Activated CD4-positive, alpha-beta T cell treated with anti-CD3 and anti-CD28 coated beads, Interleukin-10, Interleukin-2, amounts not matched to agents 100 ng/mL and 50 ng/mL, durations not matched to agents 16 hours and 8 hours (primary cell): Measurements from ENCODE around the gene CACNA1C.

ENCODE experiments used
- DNase-seq: peaks from one replicate; pipeline ENCODE4 v3.0.0-alpha.2; 2020

The CACNA1C gene

DNA sequence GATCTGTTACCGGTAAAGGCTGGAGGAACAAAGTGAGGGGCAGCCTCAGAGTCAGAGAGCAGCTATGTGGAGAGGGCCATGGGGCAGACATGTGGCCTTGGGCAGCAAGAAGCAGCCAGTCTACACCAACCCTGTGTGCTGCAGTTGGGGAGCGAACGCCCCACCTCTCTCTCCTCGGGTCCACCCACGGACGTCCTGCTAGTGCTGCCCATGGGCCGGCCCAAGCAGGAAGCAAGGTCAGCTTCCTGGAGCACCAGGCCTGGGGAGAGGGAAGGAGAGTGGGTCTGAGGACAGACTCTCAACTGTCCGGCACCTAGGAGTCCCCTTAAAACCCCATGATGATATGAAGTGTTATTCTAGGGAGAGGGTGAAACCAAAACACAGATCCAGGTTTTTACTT is 487.2 kb downstream of the CACNA1C start:
- no peak for DNase-seq

- no peak for DNase-seq
Observed at GRCh38 chr12:2540535-2540941, 487.8 kb downstream of the CACNA1C start.

GRCh38 chr12:2541631-2542204 is 488.9 kb downstream of the CACNA1C start:
- no peak for DNase-seq

- DNase-seq: peak; percentile 89
Observed at GRCh38 chr12:2543801-2544200, 491.0 kb downstream of the CACNA1C start.

- DNase-seq: peak; percentile 78
Observed at GRCh38 chr12:2544230-2544629, 491.4 kb downstream of the CACNA1C start.

GRCh38 chr12:2547273-2548044 is 494.7 kb downstream of the CACNA1C start:
- no peak for DNase-seq

GRCh38 chr12:2548081-2548480 is 495.3 kb downstream of the CACNA1C start:
- DNase-seq: no peak

GRCh38 chr12:2550561-2551411 is 498.0 kb downstream of the CACNA1C start:
- peak; percentile 29 for DNase-seq

GRCh38 chr12:2551412-2551900 is 498.7 kb downstream of the CACNA1C start:
- no peak for DNase-seq

GRCh38 chr12:2552000-2552756 is 499.4 kb downstream of the CACNA1C start:
- no peak for DNase-seq

DNA sequence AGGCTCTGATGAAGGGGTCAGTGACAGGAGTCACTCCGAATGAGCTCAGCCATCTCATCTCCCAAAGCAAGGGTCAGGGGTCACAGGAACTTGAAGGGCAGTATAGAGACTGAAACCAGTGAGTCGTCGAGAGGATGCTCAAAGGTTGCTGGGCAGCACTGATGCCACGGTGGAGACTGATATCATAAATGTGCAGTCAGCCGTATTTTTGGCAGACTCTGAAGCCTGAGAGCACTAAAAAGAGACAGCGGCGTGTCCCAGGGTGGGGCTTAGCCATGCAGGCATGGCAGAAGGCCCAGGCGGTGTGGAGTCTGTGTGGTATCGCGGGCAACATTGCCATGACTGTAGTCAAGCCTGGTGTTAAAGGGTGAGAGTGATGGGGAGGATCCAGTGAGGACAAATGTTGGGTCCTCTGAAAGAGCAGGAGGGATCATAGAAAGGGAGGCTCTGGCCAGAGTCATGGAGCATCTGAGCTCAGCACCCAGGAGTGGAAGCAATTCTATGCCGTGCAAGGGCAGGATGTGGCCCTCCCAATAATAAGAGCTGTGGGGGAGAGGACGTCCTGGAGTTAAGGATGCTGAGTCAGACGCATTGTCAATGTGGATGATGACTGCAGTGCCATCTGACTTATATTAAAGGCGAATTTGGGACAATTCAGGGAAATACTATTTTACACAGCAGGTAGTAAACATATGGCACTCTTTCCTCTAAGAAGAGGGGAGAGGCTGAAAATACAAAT is 500.8 kb downstream of the CACNA1C start:
- DNase-seq: no peak

DNA sequence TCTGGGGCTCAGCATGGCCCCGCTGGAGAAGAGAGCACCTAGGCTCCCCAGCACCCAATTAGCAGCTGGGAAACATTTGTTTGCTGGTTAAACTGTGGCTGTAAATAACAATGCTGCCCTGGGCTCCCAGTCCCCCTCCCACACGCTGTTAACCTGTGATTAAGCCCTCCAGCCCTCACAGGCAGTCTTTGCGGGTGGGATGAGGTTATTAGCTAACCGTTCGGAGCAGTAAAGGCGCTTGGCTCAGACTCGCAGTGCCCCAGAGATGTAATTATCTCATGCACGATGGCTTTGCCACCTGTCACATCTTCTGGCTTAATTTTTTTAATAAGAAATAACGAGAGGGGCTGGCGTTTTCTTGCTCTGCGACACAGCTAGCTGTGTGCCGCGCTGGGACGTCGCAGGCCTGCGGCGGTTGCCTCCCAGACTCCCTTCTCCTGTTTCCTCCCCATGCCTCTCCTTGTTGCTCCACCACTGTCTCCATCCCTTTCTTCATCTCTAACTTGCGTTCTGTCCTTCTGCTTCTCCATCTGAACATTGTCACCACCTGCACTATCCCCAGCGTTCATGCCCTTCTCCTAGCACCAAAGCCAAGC is 502.8 kb downstream of the CACNA1C start:
- no peak for DNase-seq

DNA sequence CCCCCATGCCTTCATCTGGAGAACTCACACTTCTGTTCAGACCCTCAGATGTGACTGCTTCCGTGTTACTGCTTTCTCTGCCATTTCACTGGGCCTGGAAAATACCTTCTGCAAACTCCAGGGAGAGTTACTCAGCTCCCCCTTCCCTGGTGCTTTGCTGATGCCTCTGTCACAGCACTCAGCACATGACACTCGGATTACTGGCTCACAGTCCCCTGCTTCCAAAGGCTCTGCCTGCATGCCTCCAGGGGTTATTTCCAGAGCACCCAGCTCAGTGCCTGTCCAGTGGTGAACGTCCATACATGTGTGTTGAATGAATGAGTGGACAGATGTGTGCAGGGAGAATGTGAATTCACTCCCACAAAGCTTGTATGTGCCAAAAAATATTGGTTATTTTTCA is 504.8 kb downstream of the CACNA1C start:
- DNase-seq: no peak

- DNase-seq: no peak
Observed at GRCh38 chr12:2559931-2560330, 507.1 kb downstream of the CACNA1C start.

DNA sequence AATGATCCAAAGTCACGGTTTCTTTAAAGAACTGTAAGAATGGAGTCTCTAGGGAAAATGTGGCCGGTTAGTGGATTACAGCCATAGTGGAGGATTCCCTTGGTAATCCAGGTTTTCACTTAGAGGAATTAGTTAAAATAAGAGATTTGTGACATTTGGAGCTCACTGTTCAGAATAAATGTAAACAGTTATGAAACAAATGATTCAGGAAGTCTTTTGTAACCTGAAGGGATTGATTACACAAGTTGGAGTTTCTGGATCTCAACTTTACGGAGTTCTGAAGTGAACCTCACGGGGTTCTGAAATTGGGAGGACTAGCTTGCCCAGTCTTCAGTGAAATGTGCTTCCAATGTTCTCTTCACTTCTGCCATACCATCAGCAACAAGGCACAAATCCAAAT is 507.6 kb downstream of the CACNA1C start:
- DNase-seq: no peak

GRCh38 chr12:2561367-2561766 is 508.6 kb downstream of the CACNA1C start:
- DNase-seq: no peak

GRCh38 chr12:2562400-2562799 is 509.6 kb downstream of the CACNA1C start:
- no peak for DNase-seq

DNA sequence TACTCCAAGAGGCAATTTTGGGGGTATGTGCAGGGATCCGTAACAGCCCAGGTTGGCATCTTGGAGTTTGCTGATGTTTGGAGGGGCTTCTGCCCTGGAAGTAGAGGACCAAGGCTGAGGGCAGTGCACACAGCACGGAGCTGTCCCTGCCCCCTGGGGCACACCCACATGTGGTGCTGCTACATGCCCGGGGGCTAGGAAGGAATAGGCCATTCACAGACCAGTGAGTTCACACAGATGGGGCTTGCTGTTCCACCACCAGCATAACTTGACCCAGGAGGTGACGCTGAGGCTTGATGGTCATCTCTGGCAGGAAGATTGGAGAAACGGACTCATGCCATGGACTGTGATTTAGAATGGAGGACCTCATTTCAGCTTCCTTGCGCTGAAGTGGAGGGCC is 510.9 kb downstream of the CACNA1C start:
- DNase-seq: no peak

GRCh38 chr12:2566161-2566560 is 513.4 kb downstream of the CACNA1C start:
- no peak for DNase-seq

GRCh38 chr12:2567711-2568110 is 514.9 kb downstream of the CACNA1C start:
- DNase-seq: no peak

GRCh38 chr12:2570562-2570961 is 517.8 kb downstream of the CACNA1C start:
- DNase-seq: no peak
